Mesenchymal stem cell (in vitro differentiated cells and primary cell): ENCODE data around the gene PPARA.

ENCODE experiments used
- DNase-seq: peaks from one replicate; pipeline ENCODE4 v3.0.0-alpha.2; 2013
- H2AFZ ChIP-seq: one replicate; pipeline ENCODE4 v1.6.1; 2013; ENCODE audit warnings: low read depth, mild to moderate bottlenecking, control low read depth, inconsistent platforms, low read length, moderate library complexity
- H2AK5ac ChIP-seq: 2 replicates; pipeline ENCODE4 v1.6.1; 2013; ENCODE audit warnings: low read length, moderate library complexity, mild to moderate bottlenecking, inconsistent platforms; ENCODE audit not compliant: severe bottlenecking
- H2BK120ac ChIP-seq: one replicate; pipeline ENCODE4 v1.6.1; 2013; ENCODE audit warnings: low read depth, mild to moderate bottlenecking, inconsistent platforms, low read length, moderate library complexity
- H2BK12ac ChIP-seq, 2 experiments: one replicate each; pipeline ENCODE4 v1.6.1; 2013; ENCODE audit warnings: inconsistent platforms in 2 of 2, low read length in 2 of 2, mild to moderate bottlenecking in 2 of 2, moderate library complexity in 2 of 2, control low read depth in 1 of 2
- H2BK15ac ChIP-seq: one replicate; pipeline ENCODE4 v1.6.1; 2013; ENCODE audit warnings: mild to moderate bottlenecking, low read depth, inconsistent platforms; ENCODE audit not compliant: poor library complexity, severe bottlenecking
- H2BK5ac ChIP-seq: 2 replicates; pipeline ENCODE4 v1.6.1; 2013; ENCODE audit warnings: low read depth, mild to moderate bottlenecking, low read length, control low read depth, inconsistent platforms; ENCODE audit not compliant: poor library complexity, severe bottlenecking
- H3K14ac ChIP-seq, 2 experiments: one replicate each; pipeline ENCODE4 v1.6.1; 2013; ENCODE audit warnings: inconsistent platforms in 2 of 2, low read length in 2 of 2, control low read depth in 1 of 2, mild to moderate bottlenecking in 1 of 2, moderate library complexity in 1 of 2
- H3K18ac ChIP-seq, 2 experiments: one replicate each; pipeline ENCODE4 v1.6.1; 2013; ENCODE audit warnings: inconsistent platforms in 2 of 2, low read length in 2 of 2, control low read depth in 1 of 2, low read depth in 1 of 2, mild to moderate bottlenecking in 1 of 2
- H3K23ac ChIP-seq, 2 experiments: one replicate each; pipeline ENCODE4 v1.6.1; 2013; ENCODE audit warnings: inconsistent platforms in 2 of 2, low read length in 2 of 2, mild to moderate bottlenecking in 2 of 2, moderate library complexity in 2 of 2, control low read depth in 1 of 2
- H3K27ac ChIP-seq: 2 replicates; pipeline ENCODE4 v1.5.1; 2013; ENCODE audit warnings: mild to moderate bottlenecking, moderate library complexity, low read length, control low read depth, inconsistent platforms; ENCODE audit not compliant: poor library complexity, severe bottlenecking
- H3K27me3 ChIP-seq, 2 experiments: 2 replicates each; pipeline versions ENCODE4 v1.6.1 to v1.7.0; 2013; ENCODE audit warnings: low read length in 2 of 2, mild to moderate bottlenecking in 2 of 2, moderate library complexity in 2 of 2, control low read depth in 1 of 2, inconsistent platforms in 1 of 2; ENCODE audit not compliant: control insufficient read depth in 1 of 2, insufficient read depth in 1 of 2
- H3K36me3 ChIP-seq, 2 experiments: 2 replicates each; pipeline versions ENCODE4 v1.6.1 to v1.7.0; 2013; ENCODE audit warnings: low read length in 2 of 2, control low read depth in 1 of 2, inconsistent platforms in 1 of 2, low read depth in 1 of 2, mild to moderate bottlenecking in 1 of 2; ENCODE audit not compliant: insufficient read depth in 2 of 2, control insufficient read depth in 1 of 2
- H3K4ac ChIP-seq, 2 experiments: one replicate each; pipeline ENCODE4 v1.6.1; 2013; ENCODE audit warnings: inconsistent platforms in 2 of 2, low read length in 2 of 2, mild to moderate bottlenecking in 2 of 2, moderate library complexity in 2 of 2, control low read depth in 1 of 2, low read depth in 1 of 2
- H3K4me1 ChIP-seq: 2 replicates; pipeline ENCODE4 v1.6.1; 2013; ENCODE audit warnings: low read depth, low read length, control low read depth; ENCODE audit not compliant: control insufficient read depth, insufficient read depth
- H3K4me2 ChIP-seq: 2 replicates; pipeline ENCODE4 v1.6.1; 2013; ENCODE audit warnings: low read length, mild to moderate bottlenecking, inconsistent platforms; ENCODE audit not compliant: poor library complexity, severe bottlenecking
- H3K4me3 ChIP-seq, 2 experiments: 2 replicates each; pipeline versions ENCODE4 v1.5.1 to v1.7.0; 2013; ENCODE audit warnings: low read length in 2 of 2, mild to moderate bottlenecking in 2 of 2, control low read depth in 1 of 2, low read depth in 1 of 2; ENCODE audit not compliant: insufficient read depth in 1 of 2
- H3K79me1 ChIP-seq: replicated peaks from 2 replicates; pipeline ENCODE4 v1.6.1; 2013; ENCODE audit warnings: mild to moderate bottlenecking, control low read depth, low read length, inconsistent platforms; ENCODE audit not compliant: poor library complexity, severe bottlenecking
- H3K9ac ChIP-seq: 2 replicates; pipeline ENCODE4 v1.7.0; 2013; ENCODE audit warnings: mild to moderate bottlenecking, low read length, moderate library complexity
- H3K9me3 ChIP-seq: 2 replicates; pipeline ENCODE4 v1.7.0; 2013; ENCODE audit warnings: mild to moderate bottlenecking, low read length; ENCODE audit not compliant: control insufficient read depth
- H4K8ac ChIP-seq: one replicate; pipeline ENCODE4 v1.6.1; 2013; ENCODE audit warnings: inconsistent platforms, mild to moderate bottlenecking, low read length, moderate library complexity
- H4K91ac ChIP-seq: one replicate; pipeline ENCODE4 v1.6.1; 2013; ENCODE audit warnings: mild to moderate bottlenecking, low read length, inconsistent platforms
- WGBS: methylation state at CpG from one replicate; pipeline ENCODE4 v1.1.7; 2013; ENCODE audit warnings: mixed read lengths; 5-methylcytosine and 5-hydroxymethylcytosine counted together

PPARA gene

GRCh38 chr22:46122980-46123693 is 27.2 kb upstream of the PPARA start:
- Histone ChIP-seq H3K23ac (no peak overlapping the region), H3K27me3 (no peaks in the 10 kb centered on the region), H4K91ac (no peak overlapping the region), H2BK12ac (no peak overlapping the region), H2BK5ac (no peak overlapping the region), H3K18ac (no peak overlapping the region), H3K4me1 (peaks cover 10% of the 10 kb centered on the region), H2BK120ac (no peak overlapping the region), H3K4me3 (no peak overlapping the region), H3K79me1 (no peaks in the 10 kb centered on the region), H3K27ac (no peak overlapping the region), H2AFZ (no peak overlapping the region), H3K36me3 (no peaks in the 10 kb centered on the region), H3K9ac (peak overlapping the region; percentile 36), H4K8ac (no peak overlapping the region), H3K4me2 (no peak overlapping the region), H2AK5ac (no peak overlapping the region), H2BK15ac (no peak overlapping the region), H3K4ac (no peak overlapping the region), H3K14ac (no peak overlapping the region), H3K9me3 (no peaks in the 10 kb centered on the region)
- WGBS, result 82% methylated on average over 19 of the region's 19 CpGs
- no peak for DNase-seq

- H3K4me3 ChIP-seq, result no peak overlapping the region
- H2AFZ ChIP-seq, result no peak overlapping the region
- no peak overlapping the region for H3K4me2 ChIP-seq
- H3K23ac ChIP-seq, result no peak overlapping the region
- no peak for DNase-seq
- H2AK5ac ChIP-seq, result no peak overlapping the region
- H4K8ac ChIP-seq, result no peak overlapping the region
- H3K18ac ChIP-seq, result no peak overlapping the region
- H3K14ac ChIP-seq, result no peak overlapping the region
- H3K27me3 ChIP-seq, result no peaks in the 10 kb centered on the region
- no peak overlapping the region for H3K4ac ChIP-seq
- H2BK15ac ChIP-seq, result no peak overlapping the region
- no peaks in the 10 kb centered on the region for H3K79me1 ChIP-seq
- no peaks in the 10 kb centered on the region for H3K36me3 ChIP-seq
- H3K9me3 ChIP-seq, result no peaks in the 10 kb centered on the region
- 83% methylated on average over 15 of the region's 15 CpGs for WGBS
- no peak overlapping the region for H3K9ac ChIP-seq
- H2BK5ac ChIP-seq, result no peak overlapping the region
- no peak overlapping the region for H4K91ac ChIP-seq
- H2BK120ac ChIP-seq, result no peak overlapping the region
- no peak overlapping the region for H2BK12ac ChIP-seq
- peaks cover 9% of the 10 kb centered on the region for H3K4me1 ChIP-seq
- H3K27ac ChIP-seq, result no peak overlapping the region
These were observed 26.5 kb upstream of the PPARA start for GRCh38 chr22:46123694-46124382.

GRCh38 chr22:46124383-46125144 is 25.8 kb upstream of the PPARA start:
- Histone ChIP-seq H3K4me3 (no peak overlapping the region), H3K4me1 (peaks cover 6% of the 10 kb centered on the region), H2BK120ac (no peak overlapping the region), H3K18ac (no peak overlapping the region), H2BK15ac (no peak overlapping the region), H3K14ac (no peak overlapping the region), H3K4me2 (no peak overlapping the region), H3K79me1 (no peaks in the 10 kb centered on the region), H3K23ac (no peak overlapping the region), H3K27me3 (no peaks in the 10 kb centered on the region), H2BK12ac (no peak overlapping the region), H3K4ac (no peak overlapping the region), H3K9me3 (no peaks in the 10 kb centered on the region), H3K36me3 (no peaks in the 10 kb centered on the region), H2AK5ac (no peak overlapping the region), H4K8ac (no peak overlapping the region), H2BK5ac (no peak overlapping the region), H3K27ac (no peak overlapping the region), H3K9ac (no peak overlapping the region), H2AFZ (no peak overlapping the region), H4K91ac (no peak overlapping the region)
- DNase-seq, result no peak
- WGBS, result 92% methylated on average over 10 of the region's 12 CpGs

- H3K9ac ChIP-seq, result no peak overlapping the region
- WGBS, result 92% methylated on average over 7 of the region's 7 CpGs
- H3K23ac ChIP-seq, result no peak overlapping the region
These were observed 25.0 kb upstream of the PPARA start for GRCh38 chr22:46125311-46125710.

More at GRCh38 chr22:46125311-46125710, 25.0 kb upstream of the PPARA start:
- H3K79me1 ChIP-seq, result no peaks in the 10 kb centered on the region
- no peak overlapping the region for H4K91ac ChIP-seq
- no peak overlapping the region for H3K27ac ChIP-seq
- no peak overlapping the region for H2BK5ac ChIP-seq
- H3K18ac ChIP-seq, result no peak overlapping the region
- no peak overlapping the region for H3K4ac ChIP-seq
- H2BK12ac ChIP-seq, result no peak overlapping the region
- no peak overlapping the region for H2AFZ ChIP-seq
- H4K8ac ChIP-seq, result no peak overlapping the region
- no peak overlapping the region for H2BK120ac ChIP-seq
- H3K4me1 ChIP-seq, result peaks cover 6% of the 10 kb centered on the region
- no peaks in the 10 kb centered on the region for H3K27me3 ChIP-seq
- no peak overlapping the region for H2BK15ac ChIP-seq
- no peaks in the 10 kb centered on the region for H3K9me3 ChIP-seq
- H2AK5ac ChIP-seq, result no peak overlapping the region
- H3K4me2 ChIP-seq, result no peak overlapping the region
- no peak overlapping the region for H3K14ac ChIP-seq
- DNase-seq, result no peak
- no peaks in the 10 kb centered on the region for H3K36me3 ChIP-seq
- no peak overlapping the region for H3K4me3 ChIP-seq
